ENCODE data around the gene PPP1R9A.

The PPP1R9A gene

GRCh38 chr7:95297041-95297440, 389.6 kb downstream of the PPP1R9A start (continued):
- no peak for TF ChIP-seq PBX3 (CRISPR knock-in tag; IDR thresholded peaks at IDR 0.05)
- no peak for TF ChIP-seq ZNF335 (tag by site-specific recombination; conservative IDR thresholded peaks at IDR 0.05)
- no peak for TF ChIP-seq ZNF558 (tag by site-specific recombination; IDR thresholded peaks at IDR 0.05)
- no peak for TF ChIP-seq GLIS1 (tag by site-specific recombination; IDR thresholded peaks at IDR 0.05)

- Histone ChIP-seq H3K4me3 (ENCODE audit: low read depth, low read length) (no peak overlapping the region), H3K4me1 (ENCODE audit: control insufficient read depth, insufficient read depth, low read length) (no peaks in the 10 kb centered on the region), H3K36me3 (ENCODE audit: control insufficient read depth in 2 of 2, insufficient read depth in 1 of 2, low read length in 2 of 2) (no peaks in the 10 kb centered on the region), H3K27ac (ENCODE audit: extremely low read depth, low read depth, low read length) (no peak overlapping the region), H3K9me3 (ENCODE audit: control insufficient read depth, insufficient read depth, low read depth, low read length) (no peaks in the 10 kb centered on the region)
- TF ChIP-seq ZNF623 (tag by site-specific recombination; IDR thresholded peaks at IDR 0.05) (no peak), ZNF654 (tag by site-specific recombination; IDR thresholded peaks at IDR 0.05; ENCODE audit: low read depth) (no peak), ZEB2 (tag by site-specific recombination; IDR thresholded peaks at IDR 0.05) (no peak), ZNF513 (tag by site-specific recombination; IDR thresholded peaks at IDR 0.05) (no peak), ZNF248 (tag by site-specific recombination; IDR thresholded peaks at IDR 0.05) (no peak), ZNF626 (tag by site-specific recombination; IDR thresholded peaks at IDR 0.05) (no peak), SALL2 (tag by site-specific recombination; IDR thresholded peaks at IDR 0.05; ENCODE audit: borderline replicate concordance) (no peak), ZNF239 (tag by site-specific recombination; IDR thresholded peaks at IDR 0.05) (no peak), FEZF1 (tag by site-specific recombination; IDR thresholded peaks at IDR 0.05) (no peak), ZBTB20 (tag by site-specific recombination; IDR thresholded peaks at IDR 0.05) (no peak), KLF16 (tag by site-specific recombination; IDR thresholded peaks at IDR 0.05) (no peak), ZNF639 (tag by site-specific recombination; IDR thresholded peaks at IDR 0.05) (no peak), ZBTB7A (tag by site-specific recombination; IDR thresholded peaks at IDR 0.05; ENCODE audit: low read depth) (no peak), ZNF114 (tag by site-specific recombination; IDR thresholded peaks at IDR 0.05) (no peak)
- POLR2A ChIA-PET = no interaction called here
- CTCF ChIA-PET = interaction anchor here (0.6 to 0.9 kb wide), 2 partner anchors 123 to 216 kb away, joined by 3 to 6 read pairs; no protein-coding TSS in a partner anchor
Observed at GRCh38 chr7:95298091-95298490, 390.7 kb downstream of the PPP1R9A start.

- Histone ChIP-seq H3K4me1 (ENCODE audit: control insufficient read depth, insufficient read depth, low read length) (no peaks in the 10 kb centered on the region), H3K9me3 (ENCODE audit: control insufficient read depth, insufficient read depth, low read depth, low read length) (no peaks in the 10 kb centered on the region), H3K4me3 (ENCODE audit: low read depth, low read length) (no peak overlapping the region), H3K27ac (ENCODE audit: extremely low read depth, low read depth, low read length) (no peak overlapping the region), H3K36me3 (ENCODE audit: control insufficient read depth in 2 of 2, insufficient read depth in 1 of 2, low read length in 2 of 2) (no peaks in the 10 kb centered on the region)
- ChIA-PET POLR2A (no interaction called here), CTCF (no interaction called here)
- no peak for TF ChIP-seq ZNF561 (tag by site-specific recombination; IDR thresholded peaks at IDR 0.05; ENCODE audit: borderline replicate concordance)
- no peak for TF ChIP-seq BCL11A (tag by site-specific recombination; IDR thresholded peaks at IDR 0.05; ENCODE audit: low read depth)
- no peak for TF ChIP-seq ZNF776 (tag by site-specific recombination; IDR thresholded peaks at IDR 0.05; ENCODE audit: borderline replicate concordance)
- TF ChIP-seq ZBTB10 (tag by site-specific recombination; IDR thresholded peaks at IDR 0.05) = no peak
- TF ChIP-seq ZSCAN4 (tag by site-specific recombination; IDR thresholded peaks at IDR 0.05) = no peak
- TF ChIP-seq ZNF24 (tag by site-specific recombination; IDR thresholded peaks at IDR 0.05) = no peak
- TF ChIP-seq ZFP37 (tag by site-specific recombination; IDR thresholded peaks at IDR 0.05) = no peak
- no peak for TF ChIP-seq ZSCAN23 (tag by site-specific recombination; IDR thresholded peaks at IDR 0.05)
- no peak for TF ChIP-seq ZNF112 (tag by site-specific recombination; IDR thresholded peaks at IDR 0.05)
Observed at GRCh38 chr7:95303013-95303905, 395.9 kb downstream of the PPP1R9A start.
